Caco-2 (cell line): Measurements from ENCODE around the gene NBPF3. TPM values are rescaled to one million over a fixed set of nuclear protein-coding genes. Genes with fewer than 3 reads are reported as not detected.
A peak's percentile ranks its signal among the peaks of the same experiment; 100 is the strongest.

Experiments used
- BruUV-seq: library from RNA; stranded (reverse); fragments of 400-500 nt; replicated peaks from 2 replicates; lab custom pipeline; 2021; lab: Mats Ljungman, UMichigan
- CTCF ChIA-PET: fragments of 300-600 bp; sonication (Branson Sonifier 250); formaldehyde crosslinking; loops from one replicate; lab custom pipeline; 2022; ENCODE audit warnings: antibody characterized with exemption; lab: Charles Lee
- POLR2A ChIA-PET: fragments of 300-600 bp; sonication (Branson Sonifier 250); formaldehyde crosslinking; loops from one replicate; lab custom pipeline; 2022; ENCODE audit warnings: antibody characterized with exemption; lab: Charles Lee
- DNase-seq, 2 experiments: peaks; one replicate each; pipeline versions ENCODE4 v3.0.0 to v3.0.0-alpha.2; 2020 to 2022
- H3K27me3 ChIP-seq: replicated peaks from 2 replicates; pipeline ENCODE4 v1.6.0; 2011; ENCODE audit warnings: low read length; ENCODE audit not compliant: control insufficient read depth, insufficient read depth
- H3K36me3 ChIP-seq: 2 replicates; pipeline ENCODE4 v1.5.1; 2011; ENCODE audit warnings: low read length; ENCODE audit not compliant: control insufficient read depth, insufficient read depth
- H3K4me1 ChIP-seq: fragments of 250-450 bp; sonication (Bioruptor Pico); 2 replicates; pipeline ENCODE4 v1.5.1; 2020; ENCODE audit warnings: mild to moderate bottlenecking
- H3K4me3 ChIP-seq: 2 replicates; pipeline ENCODE4 v1.5.1; 2011; ENCODE audit warnings: low read depth, mild to moderate bottlenecking, control low read depth, low read length
- H3K9me3 ChIP-seq: fragments of 250-450 bp; sonication (Bioruptor Pico); 2 replicates; pipeline ENCODE4 v1.5.1; 2020; ENCODE audit warnings: mild to moderate bottlenecking, moderate library complexity
- H3K27ac Mint-ChIP-seq: one replicate; pipeline ENCODE4 v1.8.0; 2022; ENCODE audit warnings: mixed read lengths; ENCODE audit not compliant: unreplicated experiment
- H3K27me3 Mint-ChIP-seq: one replicate; pipeline ENCODE4 v1.8.0; 2022; ENCODE audit warnings: mixed read lengths; ENCODE audit not compliant: insufficient read depth, unreplicated experiment
- H3K36me3 Mint-ChIP-seq: one replicate; pipeline ENCODE4 v1.8.0; 2022; ENCODE audit warnings: mild to moderate bottlenecking, mixed read lengths; ENCODE audit not compliant: insufficient read depth, unreplicated experiment
- H3K4me1 Mint-ChIP-seq: one replicate; pipeline ENCODE4 v1.8.0; 2022; ENCODE audit warnings: low read depth, mixed read lengths; ENCODE audit not compliant: unreplicated experiment
- H3K4me3 Mint-ChIP-seq: one replicate; pipeline ENCODE4 v1.8.0; 2022; ENCODE audit warnings: mild to moderate bottlenecking, moderate library complexity, mixed read lengths; ENCODE audit not compliant: unreplicated experiment
- H3K9me3 Mint-ChIP-seq: one replicate; pipeline ENCODE4 v1.8.0; 2022; ENCODE audit warnings: mixed read lengths; ENCODE audit not compliant: unreplicated experiment
- CTCF ChIP-seq, 2 experiments: fragments of 200-600 bp in 1 of 2; IDR thresholded peaks; 1 replicate in 1 of 2; 2 replicates in 1 of 2; pipeline versions ENCODE4 v1.5.1 to v1.8.0; 2011 to 2022; ENCODE audit warnings: antibody characterized with exemption in 1 of 2, control low read depth in 1 of 2, inconsistent platforms in 1 of 2, low read depth in 1 of 2, low read length in 1 of 2, mild to moderate bottlenecking in 1 of 2, moderate library complexity in 1 of 2; ENCODE audit not compliant: insufficient read depth in 1 of 2, severe bottlenecking in 1 of 2, unreplicated experiment in 1 of 2
- intact Hi-C: fragments of 100-400 bp; cut with micrococcal nuclease; formaldehyde crosslinking; loops from one replicate; pipeline ENCODE4 v1.10.0; 2022; ENCODE audit not compliant: unreplicated experiment
- total RNA-seq: library from RNA; stranded (reverse); gene quantifications from 2 replicates; pipeline ENCODE4 v1.2.3, GENCODE V29; 2022

Gene NBPF3
- total RNA-seq, 1 experiment from 2014 or later: 14.9 TPM

GRCh38 chr1:21489146-21489545, 49.2 kb downstream of the NBPF3 start:
- Histone ChIP-seq H3K36me3 (no peaks in the 10 kb centered on the region), H3K4me1 (no peaks in the 10 kb centered on the region), H3K9me3 (peaks cover 5% of the 10 kb centered on the region; the same call in 1 of the 2 replicates), H3K4me3 (no peak overlapping the region), H3K27me3 (no peaks in the 10 kb centered on the region)
- Mint-ChIP-seq H3K4me3 (no peak overlapping the region), H3K27ac (no peak overlapping the region), H3K36me3 (no peaks in the 10 kb centered on the region), H3K4me1 (no peaks in the 10 kb centered on the region), H3K9me3 (peaks cover 10% of the 10 kb centered on the region), H3K27me3 (no peaks in the 10 kb centered on the region)
- TF ChIP-seq CTCF (IDR thresholded peaks at IDR 0.05; ENCODE audit: insufficient read depth in 1 of 2, low read depth in 1 of 2, low read length in 1 of 2, severe bottlenecking in 1 of 2, unreplicated experiment in 1 of 2): no peak
- intact Hi-C loops: no loop called here
- BruUV-seq: no TSS peak
- DNase-seq: no peak
- ChIA-PET POLR2A (no interaction called here), CTCF (no interaction called here)

DNA sequence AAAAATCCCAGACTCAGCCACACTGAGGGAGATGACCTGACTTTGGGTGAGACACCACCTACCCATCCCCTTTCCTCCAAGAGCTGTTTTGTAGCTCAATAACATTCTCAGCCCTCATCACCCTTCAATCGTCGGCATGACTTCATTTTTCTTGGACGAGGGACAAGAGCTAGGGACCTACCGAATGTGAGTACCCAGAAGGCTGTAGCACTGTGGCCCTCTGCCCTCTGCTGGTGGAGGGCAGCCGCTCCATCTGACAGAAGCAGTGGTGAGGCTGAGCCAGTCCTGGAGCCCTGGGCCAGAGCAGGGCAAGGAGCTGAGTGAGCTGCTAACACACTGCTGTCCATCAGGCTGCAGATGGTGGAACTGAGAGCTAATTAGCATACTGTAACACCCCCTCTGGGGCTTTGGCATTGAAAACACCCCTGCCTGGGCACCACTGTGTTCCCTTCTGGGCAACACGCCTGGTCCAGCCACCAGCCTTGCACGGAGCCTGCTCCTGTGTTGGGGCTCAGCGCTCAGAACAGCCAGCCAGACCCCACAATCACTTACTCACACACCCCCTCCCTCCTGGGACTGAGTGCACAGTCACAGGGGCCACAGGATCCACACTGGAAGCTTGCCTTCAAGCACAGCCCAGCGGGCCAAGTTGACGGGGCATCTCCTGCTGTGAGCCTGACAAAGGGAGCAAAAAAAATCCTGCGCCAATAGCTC, 51.0 kb downstream of the NBPF3 start:
- no peaks in the 10 kb centered on the region for H3K36me3 Mint-ChIP-seq
- intact Hi-C loops: no loop called here
- no TSS peak for BruUV-seq
- H3K4me3 Mint-ChIP-seq: no peak overlapping the region
- no peak overlapping the region for H3K27ac Mint-ChIP-seq
- TF ChIP-seq CTCF (IDR thresholded peaks at IDR 0.05; ENCODE audit: insufficient read depth in 1 of 2, low read depth in 1 of 2, low read length in 1 of 2, severe bottlenecking in 1 of 2, unreplicated experiment in 1 of 2): no peak
- Histone ChIP-seq H3K4me1 (no peaks in the 10 kb centered on the region), H3K4me3 (no peak overlapping the region), H3K9me3 (peaks cover 5% of the 10 kb centered on the region; the same call in 1 of the 2 replicates), H3K36me3 (no peaks in the 10 kb centered on the region), H3K27me3 (no peaks in the 10 kb centered on the region)
- H3K27me3 Mint-ChIP-seq: no peaks in the 10 kb centered on the region
- CTCF ChIA-PET: interaction anchor here (0.6 to 1.3 kb wide), 3 partner anchors 121 to 221 kb away, joined by 3 to 6 read pairs (median 3); no protein-coding TSS in a partner anchor
- DNase-seq: peak in 1 of 2 experiments; percentile 20
- peaks cover 10% of the 10 kb centered on the region for H3K9me3 Mint-ChIP-seq
- no peaks in the 10 kb centered on the region for H3K4me1 Mint-ChIP-seq
- POLR2A ChIA-PET: no interaction called here

- no TSS peak for BruUV-seq
- Mint-ChIP-seq H3K27me3 (no peaks in the 10 kb centered on the region), H3K4me1 (no peaks in the 10 kb centered on the region), H3K36me3 (no peaks in the 10 kb centered on the region), H3K27ac (no peak overlapping the region), H3K9me3 (peaks cover 10% of the 10 kb centered on the region), H3K4me3 (no peak overlapping the region)
- CTCF ChIA-PET: no interaction called here
- Histone ChIP-seq H3K4me1 (no peaks in the 10 kb centered on the region), H3K4me3 (no peak overlapping the region), H3K9me3 (peaks cover 5% of the 10 kb centered on the region; the same call in 1 of the 2 replicates), H3K27me3 (no peaks in the 10 kb centered on the region), H3K36me3 (no peaks in the 10 kb centered on the region)
- intact Hi-C loops: no loop called here
- DNase-seq: no peak
- TF ChIP-seq CTCF (IDR thresholded peaks at IDR 0.05; ENCODE audit: insufficient read depth in 1 of 2, low read depth in 1 of 2, low read length in 1 of 2, severe bottlenecking in 1 of 2, unreplicated experiment in 1 of 2): no peak
- POLR2A ChIA-PET: no interaction called here
Observed at GRCh38 chr1:21491488-21492355, 51.8 kb downstream of the NBPF3 start.
